Subcutaneous adipose tissue (tissue), 4 donors: ENCODE results near the gene AMN1. TPM values are rescaled to one million over a fixed set of nuclear protein-coding genes. Genes with fewer than 3 reads are reported as not detected.

Experiments
- CTCF ChIP-seq: fragments of 450-650 bp; IDR thresholded peaks from one replicate; pipeline ENCODE4 v1.5.1; 2016; ENCODE audit warnings: low read depth, mild to moderate bottlenecking, control low read depth, antibody characterized with exemption, moderate library complexity
- total RNA-seq, 4 donors: library from RNA; depleted of rRNA; stranded (reverse); fragments of >200 nt; gene quantifications; one replicate each; pipeline ENCODE4 v1.1.0, GENCODE V29; 2016

AMN1 gene
- total RNA-seq, 4 donors from 2014 or later: 5.8 to 7.5 (median 6.9) TPM

DNA sequence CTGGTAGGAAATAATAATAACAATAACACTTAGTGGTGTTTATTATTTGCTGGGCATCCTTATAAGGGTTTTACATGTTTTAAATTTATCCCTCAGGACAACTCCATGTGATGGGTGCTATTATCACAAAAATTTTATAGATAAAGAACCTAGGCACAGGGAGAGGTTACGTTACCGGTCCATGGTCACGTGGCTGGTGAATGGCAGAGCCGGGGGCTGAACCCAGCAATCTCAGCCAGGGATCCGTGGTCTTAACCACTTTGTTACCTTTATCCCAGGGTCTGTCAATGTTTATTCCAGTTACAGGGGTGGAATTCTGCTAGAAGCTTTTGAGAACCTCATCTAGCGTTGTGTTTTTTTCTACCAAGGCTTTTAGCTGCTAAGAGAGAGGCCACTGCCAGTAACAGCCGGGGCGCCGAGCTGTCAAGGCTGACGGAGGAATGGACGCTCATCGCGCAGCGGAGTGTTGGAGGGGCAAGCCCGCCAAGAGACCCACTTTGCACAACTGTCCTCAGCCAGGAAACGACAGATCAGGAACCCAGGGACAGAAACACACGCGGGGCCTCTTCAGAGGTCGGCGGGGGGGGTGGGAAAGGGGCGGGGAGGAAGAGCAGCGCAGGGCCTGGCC lies 418 bp downstream of the AMN1 start:
- no peak for TF ChIP-seq CTCF

GRCh38 chr12:31727192-31727591 lies 1.6 kb downstream of the AMN1 start:
- TF ChIP-seq CTCF: no peak

- no peak for TF ChIP-seq CTCF
These were observed 2.2 kb downstream of the AMN1 start for GRCh38 chr12:31726575-31726974.

GRCh38 chr12:31724557-31724956 lies 4.3 kb downstream of the AMN1 start:
- no peak for TF ChIP-seq CTCF

DNA sequence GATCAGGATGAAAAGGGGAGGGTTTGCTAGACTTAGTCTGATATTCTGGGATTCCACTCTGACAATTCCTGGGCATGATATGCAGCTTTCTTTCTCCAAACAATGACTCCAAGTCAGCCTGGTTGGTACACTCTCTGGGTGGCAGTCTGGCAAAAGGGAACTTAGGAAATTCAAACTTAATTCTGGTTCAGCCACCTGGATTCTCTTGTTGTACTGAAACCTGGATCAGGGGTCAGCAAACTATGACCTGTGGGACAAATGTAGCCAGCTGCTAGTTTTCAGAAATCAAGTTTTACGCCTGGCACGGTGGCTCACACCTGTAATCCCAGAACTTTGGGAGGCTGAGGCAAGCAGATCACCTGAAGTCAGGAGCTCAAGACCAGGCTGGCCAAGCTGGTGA lies 6.2 kb downstream of the AMN1 start:
- TF ChIP-seq CTCF: no peak

GRCh38 chr12:31715283-31715825 lies 13.5 kb downstream of the AMN1 start:
- TF ChIP-seq CTCF: no peak

DNA sequence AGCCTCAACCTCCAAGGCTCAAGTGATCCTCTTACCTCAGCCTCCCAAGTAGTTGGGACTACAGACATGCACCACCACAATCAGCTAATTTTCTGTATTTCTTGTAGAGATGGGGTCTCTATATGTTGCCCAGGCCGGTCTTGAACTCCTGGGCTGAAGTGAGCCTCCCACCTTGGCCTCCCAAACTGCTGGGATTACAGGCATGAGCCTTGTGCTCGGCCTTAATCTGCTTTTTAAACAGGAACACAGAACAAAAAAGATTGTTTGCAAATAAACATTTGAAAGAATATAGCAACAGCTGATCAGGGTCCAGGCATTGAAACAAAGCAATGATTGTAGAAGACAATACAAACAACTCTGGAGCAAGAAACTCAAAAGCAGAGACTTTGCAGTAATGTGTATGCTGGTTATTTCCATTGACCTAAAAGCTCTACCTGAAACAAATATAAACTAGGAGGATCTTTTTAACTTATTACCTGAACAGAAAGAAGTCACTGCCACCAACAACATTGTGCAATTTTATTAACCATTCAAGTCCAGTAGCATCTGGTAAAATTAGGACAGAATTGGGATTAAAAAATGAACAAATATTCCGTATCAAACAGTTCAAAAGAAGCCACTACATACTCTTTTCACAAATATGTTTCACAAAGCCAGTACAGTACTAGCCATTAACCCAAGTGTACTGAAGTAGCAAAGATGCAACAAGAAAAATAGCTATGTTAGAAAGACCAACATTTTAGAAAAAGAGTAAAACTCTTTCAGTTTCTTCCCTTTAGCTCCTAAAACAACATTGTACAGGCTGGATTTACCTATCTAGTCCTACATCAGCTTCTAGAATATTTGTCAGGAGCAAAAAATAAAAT lies 14.2 kb downstream of the AMN1 start:
- TF ChIP-seq CTCF: no peak
